ENCODE measurements around the gene FBXW11.
"Not testable (repeated sequence)": the region's sequence is repeated elsewhere in the genome, so short reads cannot be mapped to it uniquely, and the experiment has no call there.

The FBXW11 gene

GRCh38 chr5:171978016-171978415 lies 28.4 kb downstream of the FBXW11 start:
- peaks cover 39% of the 10 kb centered on the region for H3K9me3 Mint-ChIP-seq
- no peak overlapping the region for H3K4me3 Mint-ChIP-seq
- H3K27ac Mint-ChIP-seq, result peak overlapping the region; percentile 62
- peaks cover 43% of the 10 kb centered on the region for H3K4me1 Mint-ChIP-seq
- H3K27me3 Mint-ChIP-seq (ENCODE audit: low read depth, poor library complexity), result no peaks in the 10 kb centered on the region
- no peak for TF ChIP-seq CTCF (IDR thresholded peaks at IDR 0.05)
- DNase-seq, result no peak
- H3K36me3 Mint-ChIP-seq (ENCODE audit: low read depth), result peaks cover 72% of the 10 kb centered on the region

GRCh38 chr5:171977244-171977950 lies 29.0 kb downstream of the FBXW11 start:
- H3K27ac Mint-ChIP-seq, result peak overlapping the region; percentile 62
- DNase-seq; H3K27me3 Mint-ChIP-seq (ENCODE audit: low read depth, poor library complexity): not testable (repeated sequence)
- H3K4me1 Mint-ChIP-seq, result peaks cover 43% of the 10 kb centered on the region
- peak overlapping the region; percentile 20 for H3K4me3 Mint-ChIP-seq
- peaks cover 70% of the 10 kb centered on the region for H3K36me3 Mint-ChIP-seq (ENCODE audit: low read depth)
- peaks cover 39% of the 10 kb centered on the region for H3K9me3 Mint-ChIP-seq

- H3K9me3 Mint-ChIP-seq, result peaks cover 31% of the 10 kb centered on the region
- no peak for DNase-seq
- H3K4me3 Mint-ChIP-seq, result no peak overlapping the region
- H3K4me1 Mint-ChIP-seq, result peaks cover 43% of the 10 kb centered on the region
- no peak for TF ChIP-seq CTCF (IDR thresholded peaks at IDR 0.05)
- H3K36me3 Mint-ChIP-seq (ENCODE audit: low read depth), result peaks cover 66% of the 10 kb centered on the region
- no peaks in the 10 kb centered on the region for H3K27me3 Mint-ChIP-seq (ENCODE audit: low read depth, poor library complexity)
- peak overlapping the region; percentile 22 for H3K27ac Mint-ChIP-seq
These were observed 30.4 kb downstream of the FBXW11 start for GRCh38 chr5:171975877-171976667.

- no peak for DNase-seq
- H3K27ac Mint-ChIP-seq, result peak overlapping the region; percentile 89
- H3K36me3 Mint-ChIP-seq (ENCODE audit: low read depth), result peaks cover 69% of the 10 kb centered on the region
- H3K4me1 Mint-ChIP-seq, result peaks cover 43% of the 10 kb centered on the region
- H3K4me3 Mint-ChIP-seq, result no peak overlapping the region
- H3K9me3 Mint-ChIP-seq, result peaks cover 30% of the 10 kb centered on the region
- H3K27me3 Mint-ChIP-seq (ENCODE audit: low read depth, poor library complexity), result no peaks in the 10 kb centered on the region
- no peak for TF ChIP-seq CTCF (IDR thresholded peaks at IDR 0.05)
These were observed 31.1 kb downstream of the FBXW11 start for GRCh38 chr5:171975262-171975876.

- peak overlapping the region; percentile 90 for H3K27ac Mint-ChIP-seq
- no peak for DNase-seq
These were observed 35.6 kb downstream of the FBXW11 start for GRCh38 chr5:171970826-171971225.

More at GRCh38 chr5:171970826-171971225, 35.6 kb downstream of the FBXW11 start:
- Mint-ChIP-seq H3K9me3 (peaks cover 8% of the 10 kb centered on the region), H3K4me1 (peaks cover 30% of the 10 kb centered on the region), H3K4me3 (no peak overlapping the region), H3K27me3 (ENCODE audit: low read depth, poor library complexity) (no peaks in the 10 kb centered on the region), H3K36me3 (ENCODE audit: low read depth) (peaks cover 47% of the 10 kb centered on the region)
- no peak for TF ChIP-seq CTCF (IDR thresholded peaks at IDR 0.05)
